GM13977 (cell line): ENCODE results near the gene LGI2.

ENCODE experiments used
- DNase-seq: peaks from one replicate; pipeline ENCODE4 v3.0.0; 2012; ENCODE audit warnings: low spot score
- CTCF ChIP-seq: IDR thresholded peaks from 2 replicates; pipeline ENCODE4 v1.5.1; 2012; ENCODE audit warnings: mild to moderate bottlenecking, control low read depth; ENCODE audit not compliant: insufficient read depth; ENCODE audit errors: extremely low read depth, missing control alignments
- in situ Hi-C: fragments of 300-500 bp; cut with MboI; formaldehyde crosslinking; loops from one replicate; pipeline ENCODE4 v1.12.0; 2022; ENCODE audit warnings: low sequenced_read_pairs, low pct_unique_long_range_greater_than_20kb, mixed read lengths, inconsistent platforms; ENCODE audit not compliant: unreplicated experiment

Gene LGI2

GRCh38 chr4:25001509-25001908 is 29.2 kb downstream of the LGI2 start:
- DNase-seq: no peak
- in situ Hi-C loops: no loop called here
- no peak for TF ChIP-seq CTCF

GRCh38 chr4:25000639-25001038 is 30.1 kb downstream of the LGI2 start:
- DNase-seq: no peak
- no peak for TF ChIP-seq CTCF
- in situ Hi-C loops: no loop called here

- in situ Hi-C loops: loop anchor here (25.0 kb wide), 2 partner anchors 363 to 512 kb away; no protein-coding TSS in a partner anchor
- TF ChIP-seq CTCF: no peak
- DNase-seq: no peak
Observed at GRCh38 chr4:24999392-25000089, 31.2 kb downstream of the LGI2 start.

- DNase-seq: no peak
- in situ Hi-C loops: loop anchor here (25.0 kb wide), 2 partner anchors 367 to 508 kb away; no protein-coding TSS in a partner anchor
- TF ChIP-seq CTCF: no peak
Observed at GRCh38 chr4:24995346-24995919, 35.3 kb downstream of the LGI2 start.

GRCh38 chr4:24993551-24994080 is 37.1 kb downstream of the LGI2 start:
- TF ChIP-seq CTCF: no peak
- in situ Hi-C loops: loop anchor here (25.0 kb wide), 2 partner anchors 369 to 506 kb away; no protein-coding TSS in a partner anchor
- DNase-seq: no peak

- TF ChIP-seq CTCF: no peak
- in situ Hi-C loops: loop anchor here (25.0 kb wide), 2 partner anchors 369 to 506 kb away; no protein-coding TSS in a partner anchor
- DNase-seq: no peak
Observed at GRCh38 chr4:24992968-24993367, 37.8 kb downstream of the LGI2 start.
